Measurements from ENCODE around the gene TGFBR3L. TPM values are rescaled to one million over a fixed set of nuclear protein-coding genes. Genes with fewer than 3 reads are reported as not detected.
A peak's percentile ranks its signal among the peaks of the same experiment; 100 is the strongest.

The TGFBR3L gene
- total RNA-seq, 1 donor from 2014 or later = 0.69 TPM

DNA sequence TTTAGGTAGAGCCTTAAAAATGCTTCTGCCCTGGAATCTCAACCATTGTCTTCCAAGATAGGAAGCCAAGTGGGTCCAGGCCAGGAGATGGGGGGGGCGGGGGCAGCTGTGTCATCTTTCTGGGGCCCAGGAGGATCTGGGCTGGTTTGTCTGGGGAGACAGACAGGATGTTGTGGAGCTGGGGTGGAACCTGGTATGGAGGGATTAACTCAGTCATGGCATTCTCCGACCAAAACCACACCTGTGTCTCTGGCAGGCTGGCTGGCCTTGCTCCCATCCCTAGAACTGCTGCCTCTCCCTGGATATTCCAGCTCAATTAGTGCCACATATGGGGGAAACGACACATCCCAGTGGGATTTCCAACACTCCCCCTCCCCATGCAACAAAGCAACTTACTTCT is 13.7 kb upstream of the TGFBR3L start:
- H3K27me3 Mint-ChIP-seq (ENCODE audit: unreplicated experiment) = peaks cover 12% of the 10 kb centered on the region
- no peaks in the 10 kb centered on the region for H3K36me3 Mint-ChIP-seq (ENCODE audit: unreplicated experiment)
- no peak for DNase-seq
- TF ChIP-seq, protein P1, sequence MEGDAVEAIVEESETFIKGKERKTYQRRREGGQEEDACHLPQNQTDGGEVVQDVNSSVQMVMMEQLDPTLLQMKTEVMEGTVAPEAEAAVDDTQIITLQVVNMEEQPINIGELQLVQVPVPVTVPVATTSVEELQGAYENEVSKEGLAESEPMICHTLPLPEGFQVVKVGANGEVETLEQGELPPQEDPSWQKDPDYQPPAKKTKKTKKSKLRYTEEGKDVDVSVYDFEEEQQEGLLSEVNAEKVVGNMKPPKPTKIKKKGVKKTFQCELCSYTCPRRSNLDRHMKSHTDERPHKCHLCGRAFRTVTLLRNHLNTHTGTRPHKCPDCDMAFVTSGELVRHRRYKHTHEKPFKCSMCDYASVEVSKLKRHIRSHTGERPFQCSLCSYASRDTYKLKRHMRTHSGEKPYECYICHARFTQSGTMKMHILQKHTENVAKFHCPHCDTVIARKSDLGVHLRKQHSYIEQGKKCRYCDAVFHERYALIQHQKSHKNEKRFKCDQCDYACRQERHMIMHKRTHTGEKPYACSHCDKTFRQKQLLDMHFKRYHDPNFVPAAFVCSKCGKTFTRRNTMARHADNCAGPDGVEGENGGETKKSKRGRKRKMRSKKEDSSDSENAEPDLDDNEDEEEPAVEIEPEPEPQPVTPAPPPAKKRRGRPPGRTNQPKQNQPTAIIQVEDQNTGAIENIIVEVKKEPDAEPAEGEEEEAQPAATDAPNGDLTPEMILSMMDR (IDR thresholded peaks at IDR 0.05; ENCODE audit: partially characterized antibody, unreplicated experiment) = no peak
- H3K27ac Mint-ChIP-seq (ENCODE audit: unreplicated experiment) = no peak overlapping the region
- no peak overlapping the region for H3K4me3 Mint-ChIP-seq (ENCODE audit: unreplicated experiment)
- peaks cover 10% of the 10 kb centered on the region for H3K9me3 Mint-ChIP-seq (ENCODE audit: unreplicated experiment)
- peaks cover 10% of the 10 kb centered on the region for H3K4me1 Mint-ChIP-seq (ENCODE audit: low read depth, unreplicated experiment)

DNA sequence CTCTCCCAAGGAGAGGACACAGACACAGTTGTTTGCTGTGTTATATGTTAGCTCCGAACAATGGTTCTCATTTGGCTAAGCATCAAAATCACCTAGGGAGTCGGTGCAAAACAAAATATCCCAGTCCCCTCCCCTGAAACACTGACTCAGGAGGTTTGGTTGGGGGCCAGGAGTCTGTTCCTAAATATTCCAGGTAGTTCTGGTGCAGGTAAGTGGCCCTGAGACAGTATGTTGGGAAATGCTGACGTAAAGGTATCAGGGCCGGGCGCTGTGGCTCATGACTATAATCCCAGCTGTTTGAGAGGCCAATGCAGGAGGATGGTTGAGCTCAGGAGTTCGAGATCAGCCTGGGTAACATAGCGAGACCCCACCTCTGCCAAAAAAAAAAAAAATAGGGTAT is 13.3 kb upstream of the TGFBR3L start:
- H3K4me3 Mint-ChIP-seq (ENCODE audit: unreplicated experiment) = no peak overlapping the region
- no peak for DNase-seq
- H3K9me3 Mint-ChIP-seq (ENCODE audit: unreplicated experiment) = peaks cover 10% of the 10 kb centered on the region
- TF ChIP-seq, protein P1 (IDR thresholded peaks at IDR 0.05; ENCODE audit: partially characterized antibody, unreplicated experiment) = no peak
- peaks cover 10% of the 10 kb centered on the region for H3K4me1 Mint-ChIP-seq (ENCODE audit: low read depth, unreplicated experiment)
- H3K36me3 Mint-ChIP-seq (ENCODE audit: unreplicated experiment) = no peaks in the 10 kb centered on the region
- H3K27ac Mint-ChIP-seq (ENCODE audit: unreplicated experiment) = no peak overlapping the region
- H3K27me3 Mint-ChIP-seq (ENCODE audit: unreplicated experiment) = peaks cover 12% of the 10 kb centered on the region

DNA sequence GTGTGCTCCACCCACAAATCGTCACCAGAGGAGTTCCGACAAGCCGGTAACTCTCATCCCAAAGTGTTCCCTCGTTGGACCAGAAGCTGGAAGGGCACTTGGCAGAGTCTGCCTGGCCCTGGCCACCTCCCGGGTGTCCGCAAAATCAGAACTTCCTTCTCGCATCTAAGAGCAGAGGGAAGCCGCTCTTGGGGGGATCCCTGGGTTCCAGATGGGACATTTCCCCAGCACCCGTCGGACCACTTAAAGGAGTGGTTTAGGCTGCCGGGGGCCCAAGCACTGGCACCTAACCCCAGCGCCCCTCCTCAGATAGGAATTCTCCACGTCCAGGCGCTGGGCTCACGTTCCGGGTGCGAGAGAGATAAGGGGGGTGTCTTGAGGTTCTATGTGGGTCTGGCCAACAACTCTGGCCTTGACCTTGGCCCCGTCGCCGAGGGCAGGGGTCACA is 11.8 kb upstream of the TGFBR3L start:
- H3K4me3 Mint-ChIP-seq (ENCODE audit: unreplicated experiment) = peak overlapping the region; percentile 91
- peaks cover 10% of the 10 kb centered on the region for H3K4me1 Mint-ChIP-seq (ENCODE audit: low read depth, unreplicated experiment)
- H3K27me3 Mint-ChIP-seq (ENCODE audit: unreplicated experiment) = peaks cover 12% of the 10 kb centered on the region
- H3K27ac Mint-ChIP-seq (ENCODE audit: unreplicated experiment) = peak overlapping the region; percentile 90
- H3K36me3 Mint-ChIP-seq (ENCODE audit: unreplicated experiment) = no peaks in the 10 kb centered on the region
- H3K9me3 Mint-ChIP-seq (ENCODE audit: unreplicated experiment) = peaks cover 11% of the 10 kb centered on the region
- TF ChIP-seq, protein P1 (IDR thresholded peaks at IDR 0.05; ENCODE audit: partially characterized antibody, unreplicated experiment) = no peak
- DNase-seq = no peak

DNA sequence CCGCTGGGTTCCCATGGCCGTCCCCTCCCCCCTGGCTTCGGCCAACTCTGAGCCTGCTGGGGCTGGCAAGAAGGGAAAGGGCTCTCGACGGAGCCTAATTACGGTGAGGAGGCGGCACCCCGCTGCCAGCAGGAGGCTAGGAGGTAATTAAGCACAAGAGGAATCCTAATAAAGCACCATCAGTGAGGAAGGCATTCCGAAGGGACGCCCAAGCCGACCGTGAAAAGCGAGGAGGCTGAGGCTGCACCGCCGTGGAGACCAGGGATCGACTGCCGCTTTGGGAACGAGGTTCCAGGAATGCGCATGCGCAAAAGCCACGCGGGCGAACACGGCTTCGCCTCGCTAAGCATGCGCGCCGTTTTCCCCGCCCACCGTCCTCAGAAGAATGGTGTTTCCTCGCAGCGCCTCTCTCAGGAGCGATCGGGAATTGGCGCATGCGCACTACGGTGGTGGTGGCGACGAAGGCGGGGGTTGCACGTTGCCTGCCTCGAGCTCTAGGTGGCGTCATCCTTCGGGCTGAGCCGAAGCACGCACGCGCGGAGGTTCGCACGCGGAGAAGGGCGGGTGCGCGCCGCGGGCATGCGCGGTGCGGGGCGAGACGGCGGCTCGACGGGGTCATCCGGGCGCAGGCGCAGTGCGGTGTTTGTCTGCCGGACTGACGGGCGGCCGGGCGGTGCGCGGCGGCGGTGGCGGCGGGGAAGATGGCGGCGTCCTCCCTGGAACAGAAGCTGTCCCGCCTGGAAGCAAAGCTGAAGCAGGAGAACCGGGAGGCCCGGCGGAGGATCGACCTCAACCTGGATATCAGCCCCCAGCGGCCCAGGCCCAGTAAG is 11.2 kb upstream of the TGFBR3L start, which contains the start of gene MAP2K7:
Gene MAP2K7, plus strand, starts transcription at position 634 of the 830 bp plus-strand sequence. Its CDS starts 68 bp downstream, at position 702.
- TF ChIP-seq, protein P1 (IDR thresholded peaks at IDR 0.05; ENCODE audit: partially characterized antibody, unreplicated experiment) = peak; percentile 45
- H3K27me3 Mint-ChIP-seq (ENCODE audit: unreplicated experiment) = peaks cover 12% of the 10 kb centered on the region
- peak; percentile 100 for DNase-seq
- H3K9me3 Mint-ChIP-seq (ENCODE audit: unreplicated experiment) = peaks cover 12% of the 10 kb centered on the region
- H3K4me1 Mint-ChIP-seq (ENCODE audit: low read depth, unreplicated experiment) = peaks cover 10% of the 10 kb centered on the region
- peak within 1 kb of the TSS; percentile 91 for H3K4me3 Mint-ChIP-seq (ENCODE audit: unreplicated experiment)
- H3K36me3 Mint-ChIP-seq (ENCODE audit: unreplicated experiment) = no peaks in the 10 kb centered on the region
- peak within 1 kb of the TSS; percentile 90 for H3K27ac Mint-ChIP-seq (ENCODE audit: unreplicated experiment)

Data from glutamatergic neuron (in vitro differentiated cells).